ENCODE measurements around the gene TRIM8. TPM values are rescaled to one million over a fixed set of nuclear protein-coding genes. Genes with fewer than 3 reads are reported as not detected.

Gene TRIM8
- total and polyA plus RNA-seq, 2 donors (not counting 1 experiment from before 2014, with no cell fraction given): 44.9 to 74.4 TPM

GRCh38 chr10:102633848-102634247 lies 10.4 kb upstream of the TRIM8 start:
- no peaks in the 10 kb centered on the region for H3K27me3 Mint-ChIP-seq
- H3K4me3 Mint-ChIP-seq: no peak overlapping the region
- no peak for DNase-seq
- no peak overlapping the region for H3K4me3 ChIP-seq (ENCODE audit: control extremely low read depth in 1 of 5, extremely low read depth in 1 of 5, insufficient read depth in 1 of 5, low read depth in 2 of 5, low read length in 4 of 5)
- TF ChIP-seq EZH2 (IDR thresholded peaks at IDR 0.05; ENCODE audit: borderline replicate concordance, insufficient read depth, low read depth, low read length, poor library complexity, severe bottlenecking) (no peak), CTCF (IDR thresholded peaks at IDR 0.05) (no peak)
- no peak for ATAC-seq (ENCODE audit: low read depth)
- ChIA-PET POLR2A (no interaction called here), CTCF (no interaction called here)
- no peak overlapping the region for H3K27ac Mint-ChIP-seq
- H3K4me1 Mint-ChIP-seq: peaks cover 12% of the 10 kb centered on the region
- no peak overlapping the region for H3K4me2 ChIP-seq (replicated peaks; ENCODE audit: low read depth, low read length, poor library complexity, severe bottlenecking)
- 100% methylated on average over 2 of the region's 5 CpGs for WGBS (ENCODE audit: insufficient coverage)
- H3K9me3 ChIP-seq (ENCODE audit: control extremely low read depth in 1 of 3, control insufficient read depth in 2 of 3, insufficient read depth in 1 of 3, low read length in 2 of 3): no peaks in the 10 kb centered on the region
- no peaks in the 10 kb centered on the region for H3K79me2 ChIP-seq (ENCODE audit: control insufficient read depth, insufficient read depth, low read length)
- H4K20me1 ChIP-seq (ENCODE audit: control insufficient read depth, insufficient read depth, low read length, poor library complexity, severe bottlenecking): no peaks in the 10 kb centered on the region
- H3K9ac ChIP-seq (ENCODE audit: low read length): no peak overlapping the region
- peaks cover 0 to 3% of the 10 kb centered on the region in 2 experiments for H3K36me3 ChIP-seq (replicated peaks in 1 of 2; ENCODE audit: control extremely low read depth in 1 of 2, control insufficient read depth in 1 of 2, extremely low read depth in 1 of 2, insufficient read depth in 2 of 2, low read length in 1 of 2)
- H2AFZ ChIP-seq (ENCODE audit: insufficient read depth, low read depth, low read length, poor library complexity, severe bottlenecking): no peak overlapping the region
- intact Hi-C loops (cut with micrococcal nuclease): no loop called here
- H3K9me3 Mint-ChIP-seq (ENCODE audit: insufficient read depth): no peaks in the 10 kb centered on the region
- no peak overlapping the region for H3K27ac ChIP-seq (ENCODE audit: low read length in 2 of 2)
- H3K27me3 ChIP-seq (replicated peaks in 1 of 4; ENCODE audit: control extremely low read depth in 1 of 4, control insufficient read depth in 3 of 4, insufficient read depth in 4 of 4, low read length in 3 of 4): no peaks in the 10 kb centered on the region
- H3K4me1 ChIP-seq (ENCODE audit: control insufficient read depth in 2 of 2, insufficient read depth in 2 of 2, low read length in 2 of 2): peaks cover 10 to 16% of the 10 kb centered on the region in 2 donors

DNA sequence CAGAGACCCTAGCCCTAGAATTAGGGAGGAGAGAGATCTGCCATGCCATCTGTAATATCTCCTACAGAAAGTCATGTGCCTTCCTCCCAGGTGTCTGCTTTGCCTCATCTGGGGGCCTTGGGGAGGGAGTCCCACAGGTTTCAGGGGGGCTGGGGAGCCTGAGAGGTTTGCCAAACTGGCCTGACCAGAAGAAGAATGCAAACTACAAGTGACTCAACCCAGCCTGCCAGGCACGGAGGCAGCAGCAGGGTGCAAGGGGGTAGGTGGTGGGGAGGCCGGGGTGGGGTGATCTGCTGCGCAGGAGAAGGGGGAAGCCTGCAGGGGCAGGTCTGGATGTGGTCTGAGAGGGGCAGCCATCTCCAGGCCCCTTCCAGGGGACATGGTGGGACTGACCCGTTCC lies 9.6 kb upstream of the TRIM8 start:
- H3K27me3 Mint-ChIP-seq: no peaks in the 10 kb centered on the region
- ChIA-PET CTCF (no interaction called here), POLR2A (no interaction called here)
- 73% methylated on average over 3 of the region's 4 CpGs for WGBS (ENCODE audit: insufficient coverage)
- no peaks in the 10 kb centered on the region for H3K9me3 Mint-ChIP-seq (ENCODE audit: insufficient read depth)
- H3K27ac ChIP-seq (ENCODE audit: low read length in 2 of 2): no peak overlapping the region
- H3K36me3 ChIP-seq (replicated peaks in 1 of 2; ENCODE audit: control extremely low read depth in 1 of 2, control insufficient read depth in 1 of 2, extremely low read depth in 1 of 2, insufficient read depth in 2 of 2, low read length in 1 of 2): peaks cover 0 to 3% of the 10 kb centered on the region in 2 experiments
- H3K4me1 Mint-ChIP-seq: peaks cover 12% of the 10 kb centered on the region
- TF ChIP-seq EZH2 (IDR thresholded peaks at IDR 0.05; ENCODE audit: borderline replicate concordance, insufficient read depth, low read depth, low read length, poor library complexity, severe bottlenecking) (no peak), CTCF (IDR thresholded peaks at IDR 0.05) (no peak)
- H3K9me3 ChIP-seq (ENCODE audit: control extremely low read depth in 1 of 3, control insufficient read depth in 2 of 3, insufficient read depth in 1 of 3, low read length in 2 of 3): no peaks in the 10 kb centered on the region
- DNase-seq: no peak
- intact Hi-C loops (cut with micrococcal nuclease): no loop called here
- no peak overlapping the region for H3K4me2 ChIP-seq (replicated peaks; ENCODE audit: low read depth, low read length, poor library complexity, severe bottlenecking)
- H2AFZ ChIP-seq (ENCODE audit: insufficient read depth, low read depth, low read length, poor library complexity, severe bottlenecking): no peak overlapping the region
- H3K4me1 ChIP-seq (ENCODE audit: control insufficient read depth in 2 of 2, insufficient read depth in 2 of 2, low read length in 2 of 2): peaks cover 10 to 16% of the 10 kb centered on the region in 2 donors
- H4K20me1 ChIP-seq (ENCODE audit: control insufficient read depth, insufficient read depth, low read length, poor library complexity, severe bottlenecking): no peaks in the 10 kb centered on the region
- no peak overlapping the region for H3K4me3 Mint-ChIP-seq
- H3K4me3 ChIP-seq (ENCODE audit: control extremely low read depth in 1 of 5, extremely low read depth in 1 of 5, insufficient read depth in 1 of 5, low read depth in 2 of 5, low read length in 4 of 5): no peak overlapping the region
- no peaks in the 10 kb centered on the region for H3K79me2 ChIP-seq (ENCODE audit: control insufficient read depth, insufficient read depth, low read length)
- no peak overlapping the region for H3K9ac ChIP-seq (ENCODE audit: low read length)
- no peak overlapping the region for H3K27ac Mint-ChIP-seq
- H3K27me3 ChIP-seq (replicated peaks in 1 of 4; ENCODE audit: control extremely low read depth in 1 of 4, control insufficient read depth in 3 of 4, insufficient read depth in 4 of 4, low read length in 3 of 4): no peaks in the 10 kb centered on the region
- ATAC-seq (ENCODE audit: low read depth): no peak
